Mucosa of stomach (tissue), 1 donor: ENCODE results near the gene CEP44.

ENCODE experiments used
- H3K27me3 ChIP-seq: one replicate; pipeline ENCODE4 v1.7.0; 2013; ENCODE audit warnings: mild to moderate bottlenecking, low read length; ENCODE audit not compliant: control insufficient read depth, insufficient read depth
- H3K36me3 ChIP-seq: one replicate; pipeline ENCODE4 v1.7.0; 2013; ENCODE audit warnings: low read length; ENCODE audit not compliant: control insufficient read depth, insufficient read depth
- H3K4me1 ChIP-seq: one replicate; pipeline ENCODE4 v1.7.0; 2013; ENCODE audit warnings: mild to moderate bottlenecking, low read length; ENCODE audit not compliant: control insufficient read depth, insufficient read depth
- H3K4me3 ChIP-seq: one replicate; pipeline ENCODE4 v1.7.0; 2013; ENCODE audit warnings: low read length
- H3K9ac ChIP-seq: one replicate; pipeline ENCODE4 v1.7.0; 2013; ENCODE audit warnings: mild to moderate bottlenecking, low read length, moderate library complexity
- H3K9me3 ChIP-seq: one replicate; pipeline ENCODE4 v1.7.0; 2013; ENCODE audit warnings: mild to moderate bottlenecking, low read length, moderate library complexity; ENCODE audit not compliant: control insufficient read depth
- donor health status: Pancreatic carcinoma.

The CEP44 gene, protein sequence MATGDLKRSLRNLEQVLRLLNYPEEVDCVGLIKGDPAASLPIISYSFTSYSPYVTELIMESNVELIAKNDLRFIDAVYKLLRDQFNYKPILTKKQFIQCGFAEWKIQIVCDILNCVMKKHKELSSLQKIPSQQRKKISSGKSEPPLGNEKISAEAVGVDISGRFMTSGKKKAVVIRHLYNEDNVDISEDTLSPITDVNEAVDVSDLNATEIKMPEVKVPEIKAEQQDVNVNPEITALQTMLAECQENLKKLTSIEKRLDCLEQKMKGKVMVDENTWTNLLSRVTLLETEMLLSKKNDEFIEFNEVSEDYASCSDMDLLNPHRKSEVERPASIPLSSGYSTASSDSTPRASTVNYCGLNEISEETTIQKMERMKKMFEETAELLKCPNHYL

DNA sequence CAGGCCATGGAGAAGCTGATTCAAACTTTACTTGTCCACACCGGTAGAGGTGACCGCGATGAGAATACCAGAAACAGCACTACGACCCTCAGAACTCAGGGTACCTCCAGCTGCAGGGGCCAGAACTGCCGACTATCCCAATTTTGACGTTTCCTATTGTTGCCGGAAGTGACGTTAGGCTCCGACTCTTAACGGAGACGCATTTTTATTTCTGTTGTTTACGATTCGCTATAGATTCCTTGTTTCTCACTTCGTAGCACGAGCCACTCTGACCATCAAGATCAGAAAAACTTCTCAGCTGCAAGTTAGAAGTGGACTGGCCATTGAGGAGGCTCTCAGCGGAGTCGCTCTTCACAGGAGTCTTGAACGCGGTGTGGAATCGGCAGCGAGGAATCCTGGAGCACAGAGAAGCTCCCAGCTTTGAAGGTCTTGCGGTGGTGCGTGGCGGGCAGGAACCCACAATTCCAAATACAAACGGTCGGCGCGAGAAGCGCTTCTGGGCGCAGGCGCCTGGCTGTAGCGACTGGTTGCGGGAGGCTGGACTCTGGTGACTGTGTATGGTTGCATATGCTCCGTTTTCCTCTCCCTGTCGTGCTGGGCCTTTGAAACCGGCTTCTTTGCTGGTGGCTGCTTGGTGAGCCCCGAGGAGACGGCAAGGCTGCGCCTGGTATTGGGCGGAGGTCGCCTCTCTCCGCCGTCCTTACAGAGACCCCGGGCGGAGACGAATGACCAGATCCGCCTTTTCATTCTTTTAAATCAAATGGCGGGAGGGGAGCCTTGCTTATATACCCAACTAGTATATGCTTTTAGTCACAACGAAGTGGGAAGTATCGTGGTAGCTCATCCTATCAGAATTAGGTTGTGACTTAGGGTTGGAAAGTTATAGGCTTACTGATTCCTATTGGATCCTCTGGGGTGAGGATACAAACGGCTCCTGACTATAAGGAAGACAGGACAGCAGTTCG is at the start of gene CEP44, which contains the start of gene FBXO8:
Gene CEP44, plus strand, starts transcription at position 405 of the 965 bp plus-strand sequence. CDS start 15,211 bp downstream, outside the sequence.
Gene FBXO8, minus strand, starts transcription at position 161 of the 965 bp plus-strand sequence. CDS start 20,575 bp downstream, outside the sequence.
- H3K36me3 ChIP-seq, result no peaks in the 10 kb centered on the region
- no peaks in the 10 kb centered on the region for H3K27me3 ChIP-seq
- H3K4me3 ChIP-seq, result peak within 1 kb of the TSS; percentile 93
- peak within 1 kb of the TSS; percentile 94 for H3K9ac ChIP-seq
- no peaks in the 10 kb centered on the region for H3K4me1 ChIP-seq
- no peaks in the 10 kb centered on the region for H3K9me3 ChIP-seq

DNA sequence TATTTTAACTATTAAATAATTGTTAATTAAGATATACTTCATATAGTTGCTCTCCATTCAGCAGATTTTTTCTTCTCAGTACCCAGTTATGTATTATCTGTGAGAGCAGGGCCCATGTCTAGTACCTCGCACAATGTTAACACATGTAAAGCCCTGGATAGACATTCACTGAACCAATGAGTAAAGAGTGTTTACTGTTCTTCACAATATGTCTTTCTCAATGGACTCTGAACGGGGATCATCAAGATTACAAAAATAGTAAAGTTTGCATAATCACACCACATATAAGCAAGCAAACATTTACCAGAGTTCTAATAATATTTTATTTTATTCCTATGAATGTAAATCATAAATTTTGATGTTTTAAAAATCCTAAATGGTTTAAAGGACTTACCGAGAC is 47.4 kb upstream of the CEP44 start:
- no peaks in the 10 kb centered on the region for H3K9me3 ChIP-seq
- no peaks in the 10 kb centered on the region for H3K27me3 ChIP-seq
- no peaks in the 10 kb centered on the region for H3K4me1 ChIP-seq
- no peak overlapping the region for H3K4me3 ChIP-seq
- no peaks in the 10 kb centered on the region for H3K36me3 ChIP-seq
- H3K9ac ChIP-seq, result no peak overlapping the region

DNA sequence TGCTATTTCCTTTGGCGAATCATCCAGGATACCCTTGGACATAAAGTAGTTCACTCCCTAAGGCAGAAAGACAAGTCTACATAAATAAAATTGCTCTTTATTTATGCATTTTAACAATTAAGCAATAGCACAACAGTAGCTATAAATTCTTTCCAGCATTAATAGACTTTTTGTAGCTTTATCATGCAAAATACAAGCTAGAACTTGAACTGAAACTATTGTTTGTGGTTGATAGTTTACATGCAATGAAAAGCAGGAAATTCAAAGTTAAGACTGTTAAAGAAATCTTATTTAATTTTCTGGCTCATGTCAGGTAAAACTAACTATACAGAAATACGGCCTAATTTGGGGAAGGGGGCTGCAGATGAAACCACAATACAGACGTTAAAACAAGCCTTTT is 42.5 kb upstream of the CEP44 start:
- Histone ChIP-seq H3K9me3 (no peaks in the 10 kb centered on the region), H3K4me1 (no peaks in the 10 kb centered on the region), H3K36me3 (no peaks in the 10 kb centered on the region)

DNA sequence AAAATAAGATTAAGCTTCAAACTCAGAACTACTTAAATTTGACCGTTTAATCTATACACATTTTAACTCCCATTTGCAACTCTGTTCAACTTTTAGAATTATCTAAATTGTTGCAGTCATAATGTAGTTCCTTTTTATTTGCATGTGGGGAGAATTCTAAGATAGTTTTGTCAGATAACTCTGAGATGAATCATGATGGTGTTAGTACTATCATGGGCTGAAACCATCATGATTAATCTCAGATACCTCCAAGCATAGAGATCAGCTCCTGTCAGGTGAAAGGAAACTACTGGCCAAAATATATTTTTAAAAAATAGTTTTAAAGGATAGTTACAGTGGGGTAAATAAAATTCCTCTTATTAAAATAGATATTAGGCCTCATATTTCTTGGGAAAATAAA is 39.3 kb upstream of the CEP44 start:
- H3K4me1 ChIP-seq, result no peaks in the 10 kb centered on the region
- H3K9me3 ChIP-seq, result no peaks in the 10 kb centered on the region
- no peak overlapping the region for H3K4me3 ChIP-seq
- no peak overlapping the region for H3K9ac ChIP-seq
- no peaks in the 10 kb centered on the region for H3K36me3 ChIP-seq
- H3K27me3 ChIP-seq, result no peaks in the 10 kb centered on the region

More for the DNA sequence above, 42.5 kb upstream of the CEP44 start:
- H3K4me3 ChIP-seq, result no peak overlapping the region
- H3K27me3 ChIP-seq, result no peaks in the 10 kb centered on the region
- no peak overlapping the region for H3K9ac ChIP-seq

DNA sequence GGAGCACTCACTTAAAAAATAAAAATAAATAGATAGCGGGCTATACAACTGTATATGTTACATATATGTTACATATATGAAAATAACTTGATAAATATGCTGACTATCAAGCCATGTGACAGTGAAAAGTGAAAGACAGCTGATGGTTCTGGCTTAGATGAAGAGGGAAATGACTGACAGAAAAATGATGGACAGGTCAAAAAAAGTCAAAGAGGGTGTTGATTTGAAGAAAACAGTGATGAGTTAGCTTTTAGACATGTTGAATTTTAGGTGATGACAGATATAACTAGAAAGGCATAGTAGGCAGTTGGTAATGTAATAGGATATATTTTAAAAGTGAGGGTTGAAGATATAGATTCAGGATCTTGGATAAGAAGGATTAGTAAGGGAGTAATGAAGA is 38.0 kb upstream of the CEP44 start:
- H3K4me3 ChIP-seq, result no peak overlapping the region
- H3K36me3 ChIP-seq, result no peaks in the 10 kb centered on the region
- H3K9ac ChIP-seq, result no peak overlapping the region
- H3K4me1 ChIP-seq, result no peaks in the 10 kb centered on the region
- no peaks in the 10 kb centered on the region for H3K9me3 ChIP-seq
- H3K27me3 ChIP-seq, result no peaks in the 10 kb centered on the region

DNA sequence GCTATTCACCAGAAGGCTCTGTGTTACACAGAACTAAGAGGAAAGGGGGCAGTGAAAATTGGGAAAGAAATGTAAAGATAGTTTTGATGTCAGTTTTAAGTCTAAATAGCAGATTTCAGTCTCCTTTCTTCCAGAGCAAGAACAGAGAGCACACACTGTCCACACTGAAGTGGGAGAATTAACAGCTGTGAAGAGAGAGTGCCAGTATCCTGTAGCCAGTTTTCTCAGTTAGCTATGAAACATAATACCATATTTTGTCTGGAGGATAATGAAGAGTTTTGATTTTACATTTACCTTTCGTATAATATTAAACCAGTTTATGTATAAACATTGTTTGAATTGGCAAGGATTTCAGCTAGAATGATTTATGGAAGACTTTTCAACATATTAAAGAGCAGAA is 35.3 kb upstream of the CEP44 start:
- Histone ChIP-seq H3K36me3 (no peaks in the 10 kb centered on the region), H3K4me3 (no peak overlapping the region), H3K27me3 (no peaks in the 10 kb centered on the region), H3K4me1 (no peaks in the 10 kb centered on the region), H3K9ac (no peak overlapping the region), H3K9me3 (no peaks in the 10 kb centered on the region)

DNA sequence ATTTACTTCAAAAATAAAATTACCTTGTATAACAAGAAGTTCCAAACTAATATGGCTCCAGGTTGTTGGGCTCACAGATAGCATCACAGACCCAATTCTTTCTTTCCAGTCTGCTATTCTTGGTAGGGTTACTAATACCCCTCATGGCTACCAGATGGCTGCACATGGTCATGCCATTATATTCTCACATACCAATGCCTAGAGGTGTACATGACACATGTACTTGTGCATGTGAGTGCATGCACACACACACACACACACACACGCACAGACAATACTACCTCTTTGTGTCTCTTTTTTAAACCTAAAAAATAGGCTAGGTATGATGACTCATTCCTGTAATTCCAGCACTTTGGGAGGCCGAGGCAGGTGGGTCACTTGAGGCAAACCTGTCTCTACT is 31.3 kb upstream of the CEP44 start:
- Histone ChIP-seq H3K9me3 (no peaks in the 10 kb centered on the region), H3K27me3 (no peaks in the 10 kb centered on the region), H3K36me3 (no peaks in the 10 kb centered on the region), H3K4me1 (no peaks in the 10 kb centered on the region), H3K4me3 (no peak overlapping the region), H3K9ac (no peak overlapping the region)

DNA sequence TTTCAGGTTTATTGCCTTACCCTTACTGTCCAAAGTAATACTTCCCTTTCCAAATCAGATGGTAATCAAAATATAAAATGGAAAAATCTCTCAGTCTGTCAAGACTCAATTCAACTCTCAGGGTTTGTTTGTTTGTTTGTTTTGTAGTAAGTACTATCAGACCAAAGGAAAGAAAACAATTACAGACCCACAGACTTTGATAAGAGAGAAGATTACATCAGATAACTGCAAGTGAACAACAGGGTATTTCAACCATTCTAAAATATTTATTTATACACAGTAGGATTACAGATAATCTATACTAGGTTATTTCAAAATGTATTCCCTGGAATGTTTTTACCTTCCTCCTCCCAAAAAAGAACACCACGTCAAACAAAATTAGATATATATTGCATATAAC is 29.1 kb upstream of the CEP44 start:
- Histone ChIP-seq H3K36me3 (no peaks in the 10 kb centered on the region), H3K9ac (no peak overlapping the region), H3K4me1 (no peaks in the 10 kb centered on the region), H3K9me3 (no peaks in the 10 kb centered on the region), H3K27me3 (no peaks in the 10 kb centered on the region), H3K4me3 (no peak overlapping the region)

DNA sequence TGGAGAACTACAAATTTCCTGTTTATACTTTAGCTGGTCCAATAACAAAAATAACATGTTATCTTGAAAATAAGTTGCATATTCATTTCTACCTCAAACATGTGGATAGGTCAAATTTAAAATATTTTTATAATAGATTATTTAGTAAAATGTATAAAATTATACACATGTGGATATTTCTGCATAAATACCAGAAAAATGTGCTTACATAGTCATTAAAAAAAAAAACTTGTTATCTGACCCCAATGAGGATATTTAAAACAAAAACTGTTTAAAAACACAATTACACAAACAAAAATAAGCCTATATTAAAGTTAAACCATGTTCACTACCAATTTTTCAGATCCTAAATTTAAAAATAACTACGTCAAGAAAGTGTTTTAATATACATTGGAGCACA is 28.3 kb upstream of the CEP44 start:
- no peaks in the 10 kb centered on the region for H3K4me1 ChIP-seq

DNA sequence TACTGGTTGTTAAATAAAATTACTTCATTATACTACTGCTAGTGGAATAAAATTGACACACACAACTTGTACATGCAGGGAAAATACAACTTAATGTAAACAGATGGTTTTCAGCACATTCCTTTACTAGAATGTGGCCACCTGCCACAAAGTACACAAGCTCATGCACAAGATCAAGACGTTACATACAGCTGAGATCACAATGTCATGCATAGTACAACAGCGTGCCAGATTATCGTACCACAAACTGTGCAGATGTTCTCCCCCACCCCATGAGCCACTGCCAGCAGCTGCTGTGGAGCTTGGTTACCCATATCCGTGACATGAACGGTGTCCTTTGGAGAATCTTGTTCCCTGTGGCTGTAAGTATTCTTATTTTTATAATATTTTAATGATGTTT is 27.9 kb upstream of the CEP44 start:
- Histone ChIP-seq H3K4me1 (no peaks in the 10 kb centered on the region), H3K27me3 (no peaks in the 10 kb centered on the region), H3K36me3 (no peaks in the 10 kb centered on the region), H3K9me3 (no peaks in the 10 kb centered on the region), H3K4me3 (no peak overlapping the region), H3K9ac (no peak overlapping the region)

More for the DNA sequence above, 28.3 kb upstream of the CEP44 start:
- no peaks in the 10 kb centered on the region for H3K9me3 ChIP-seq
- no peak overlapping the region for H3K9ac ChIP-seq
- no peaks in the 10 kb centered on the region for H3K36me3 ChIP-seq
- no peak overlapping the region for H3K4me3 ChIP-seq
- H3K27me3 ChIP-seq, result no peaks in the 10 kb centered on the region

DNA sequence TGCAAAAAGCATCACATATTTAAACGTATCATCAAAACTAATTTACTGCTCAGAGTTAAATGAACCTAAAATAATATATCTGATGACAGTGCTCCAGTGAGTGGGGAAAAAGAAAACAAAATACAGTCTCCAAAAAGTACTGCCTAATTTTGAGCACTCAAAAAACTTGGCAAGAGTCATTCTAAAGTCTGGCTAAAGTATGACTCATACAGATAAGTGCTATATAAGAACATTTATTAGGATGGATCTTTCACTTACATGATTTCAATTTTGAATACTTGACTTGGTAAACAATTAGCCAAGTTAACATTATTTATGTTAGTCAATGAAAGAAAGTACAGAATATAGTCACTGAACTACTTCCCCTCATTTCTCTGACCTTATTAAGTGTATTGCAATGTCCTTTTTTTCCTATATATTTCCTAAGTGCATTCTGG is 27.4 kb upstream of the CEP44 start:
- no peaks in the 10 kb centered on the region for H3K9me3 ChIP-seq
- H3K27me3 ChIP-seq, result no peaks in the 10 kb centered on the region
- H3K36me3 ChIP-seq, result no peaks in the 10 kb centered on the region

DNA sequence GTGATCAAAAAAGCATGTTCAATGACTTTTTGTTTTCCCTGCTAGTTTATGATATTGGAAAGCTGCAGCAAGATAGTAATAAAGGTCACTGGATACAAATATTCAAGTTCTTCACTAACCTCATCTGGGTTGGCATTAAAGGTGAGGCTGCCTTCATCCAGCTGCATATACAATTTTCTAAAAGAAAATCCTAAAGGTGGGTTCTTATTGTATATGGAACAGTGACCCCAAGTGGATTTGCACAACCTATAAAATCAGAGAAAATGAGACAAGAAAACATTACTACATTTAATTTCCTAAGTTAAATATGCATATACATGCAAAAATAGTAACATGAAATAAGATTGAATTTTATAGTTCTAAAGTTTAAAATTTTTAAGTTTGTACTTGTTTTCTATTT is 24.1 kb upstream of the CEP44 start:
- H3K9ac ChIP-seq, result no peak overlapping the region
- H3K27me3 ChIP-seq, result no peaks in the 10 kb centered on the region
- H3K36me3 ChIP-seq, result no peaks in the 10 kb centered on the region
- no peaks in the 10 kb centered on the region for H3K9me3 ChIP-seq
- H3K4me1 ChIP-seq, result no peaks in the 10 kb centered on the region
- no peak overlapping the region for H3K4me3 ChIP-seq

More for the DNA sequence above, 27.4 kb upstream of the CEP44 start:
- H3K4me3 ChIP-seq, result no peak overlapping the region
- H3K9ac ChIP-seq, result no peak overlapping the region
- H3K4me1 ChIP-seq, result no peaks in the 10 kb centered on the region
